Measurements from ENCODE around the gene KIF25.

DNA sequence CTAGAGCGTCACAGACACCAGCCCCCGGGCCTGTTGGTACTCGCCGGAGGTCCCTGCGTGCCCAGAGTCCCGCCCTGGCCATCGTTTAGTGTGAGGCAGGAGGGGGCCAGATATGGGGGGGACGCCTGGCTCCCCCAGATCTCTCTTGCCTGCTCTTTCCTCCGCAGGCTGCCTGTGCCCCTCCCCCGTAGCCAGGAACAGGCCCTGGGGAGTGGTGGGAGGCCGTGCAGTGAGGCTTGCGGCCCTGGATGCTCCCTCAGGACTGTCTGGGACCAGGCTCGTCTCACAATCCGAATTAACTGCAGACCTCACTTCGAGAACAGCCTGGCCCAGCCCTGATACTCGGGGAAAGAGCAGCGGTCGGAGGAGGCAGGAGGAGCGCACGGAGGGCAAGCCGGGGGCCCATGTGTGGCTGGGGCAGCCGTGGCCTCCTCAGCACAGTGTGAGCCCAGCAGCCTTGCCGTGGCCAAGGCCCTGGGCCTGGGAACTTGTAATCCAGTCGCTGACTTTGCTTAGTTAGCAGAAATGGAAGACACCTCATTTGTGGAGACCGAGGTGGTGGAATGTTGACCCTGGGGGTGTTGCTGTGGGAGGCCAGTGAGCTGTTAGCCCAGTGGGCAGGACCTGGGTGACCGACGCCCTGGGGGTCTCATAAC lies 52.9 kb downstream of the KIF25 start:
- TF ChIP-seq POLR2A (IDR thresholded peaks at IDR 0.05), result no peak
- TF ChIP-seq, protein P1, sequence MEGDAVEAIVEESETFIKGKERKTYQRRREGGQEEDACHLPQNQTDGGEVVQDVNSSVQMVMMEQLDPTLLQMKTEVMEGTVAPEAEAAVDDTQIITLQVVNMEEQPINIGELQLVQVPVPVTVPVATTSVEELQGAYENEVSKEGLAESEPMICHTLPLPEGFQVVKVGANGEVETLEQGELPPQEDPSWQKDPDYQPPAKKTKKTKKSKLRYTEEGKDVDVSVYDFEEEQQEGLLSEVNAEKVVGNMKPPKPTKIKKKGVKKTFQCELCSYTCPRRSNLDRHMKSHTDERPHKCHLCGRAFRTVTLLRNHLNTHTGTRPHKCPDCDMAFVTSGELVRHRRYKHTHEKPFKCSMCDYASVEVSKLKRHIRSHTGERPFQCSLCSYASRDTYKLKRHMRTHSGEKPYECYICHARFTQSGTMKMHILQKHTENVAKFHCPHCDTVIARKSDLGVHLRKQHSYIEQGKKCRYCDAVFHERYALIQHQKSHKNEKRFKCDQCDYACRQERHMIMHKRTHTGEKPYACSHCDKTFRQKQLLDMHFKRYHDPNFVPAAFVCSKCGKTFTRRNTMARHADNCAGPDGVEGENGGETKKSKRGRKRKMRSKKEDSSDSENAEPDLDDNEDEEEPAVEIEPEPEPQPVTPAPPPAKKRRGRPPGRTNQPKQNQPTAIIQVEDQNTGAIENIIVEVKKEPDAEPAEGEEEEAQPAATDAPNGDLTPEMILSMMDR (IDR thresholded peaks at IDR 0.05), result no peak
